ENCODE results near the gene TBCA.

The TBCA gene

GRCh38 chr5:77775790-77776553 is at the start of gene TBCA:
TBCA (minus strand) TSS chr5:77776339; CDS start chr5:77776257, 82 bp downstream.
- peaks cover 47% of the 10 kb centered on the region for H4K20me1 ChIP-seq (ENCODE audit: insufficient read depth, low read length, poor library complexity, severe bottlenecking)
- peak within 1 kb of the TSS; percentile 93 for H3K4me2 ChIP-seq (ENCODE audit: low read depth, low read length, poor library complexity, severe bottlenecking)
- no peaks in the 10 kb centered on the region for H3F3A ChIP-seq (ENCODE audit: low read depth)
- H3K9ac ChIP-seq (ENCODE audit: low read depth, low read length, poor library complexity, severe bottlenecking) = peak within 1 kb of the TSS; percentile 88
- no peaks in the 10 kb centered on the region for H3K27me3 ChIP-seq (ENCODE audit: insufficient read depth, low read length, poor library complexity, severe bottlenecking)
- no peaks in the 10 kb centered on the region for H3K36me3 ChIP-seq (ENCODE audit: insufficient read depth, low read length)
- H3K4me1 ChIP-seq (ENCODE audit: insufficient read depth, low read length, poor library complexity, severe bottlenecking) = peaks cover 51% of the 10 kb centered on the region
- no peaks in the 10 kb centered on the region for H3K9me2 ChIP-seq (replicated peaks; ENCODE audit: low read depth, low read length)
- no peaks in the 10 kb centered on the region for H3K9me3 ChIP-seq (ENCODE audit: insufficient read depth, low read depth, low read length)
- TF ChIP-seq EZH2phosphoT487 (IDR thresholded peaks at IDR 0.05; ENCODE audit: borderline replicate concordance) (no peak), CTCF (conservative IDR thresholded peaks at IDR 0.05; ENCODE audit: low read length) (0 out of 2 replicates have a peak, but pooled peaks have one; percentile 11)
- H3K4me3 ChIP-seq (ENCODE audit: low read length, poor library complexity, severe bottlenecking) = peak within 1 kb of the TSS; percentile 87
- peak within 1 kb of the TSS; percentile 95 for H2AFZ ChIP-seq (ENCODE audit: low read length)
- H3K79me2 ChIP-seq (ENCODE audit: insufficient read depth, low read length) = peaks cover 47% of the 10 kb centered on the region

GRCh38 chr5:77824981-77825380 is 48.8 kb upstream of the TBCA start:
- Histone ChIP-seq H3K36me3 (ENCODE audit: insufficient read depth, low read length) (no peaks in the 10 kb centered on the region), H3K79me2 (ENCODE audit: insufficient read depth, low read length) (no peaks in the 10 kb centered on the region), H4K20me1 (ENCODE audit: insufficient read depth, low read length, poor library complexity, severe bottlenecking) (no peaks in the 10 kb centered on the region), H3K4me2 (ENCODE audit: low read depth, low read length, poor library complexity, severe bottlenecking) (no peak overlapping the region), H3K9me2 (replicated peaks; ENCODE audit: low read depth, low read length) (no peaks in the 10 kb centered on the region), H3K27me3 (ENCODE audit: insufficient read depth, low read length, poor library complexity, severe bottlenecking) (no peaks in the 10 kb centered on the region), H2AFZ (ENCODE audit: low read length) (no peak overlapping the region), H3K9me3 (ENCODE audit: insufficient read depth, low read depth, low read length) (no peaks in the 10 kb centered on the region), H3F3A (ENCODE audit: low read depth) (no peaks in the 10 kb centered on the region), H3K4me3 (ENCODE audit: low read length, poor library complexity, severe bottlenecking) (no peak overlapping the region), H3K9ac (ENCODE audit: low read depth, low read length, poor library complexity, severe bottlenecking) (no peak overlapping the region), H3K4me1 (ENCODE audit: insufficient read depth, low read length, poor library complexity, severe bottlenecking) (no peaks in the 10 kb centered on the region)
- TF ChIP-seq CTCF (conservative IDR thresholded peaks at IDR 0.05; ENCODE audit: low read length) (no peak), EZH2phosphoT487 (IDR thresholded peaks at IDR 0.05; ENCODE audit: borderline replicate concordance) (no peak)

GRCh38 chr5:77816686-77817085 is 40.5 kb upstream of the TBCA start:
- no peak overlapping the region for H3K9ac ChIP-seq (ENCODE audit: low read depth, low read length, poor library complexity, severe bottlenecking)
- H3K27me3 ChIP-seq (ENCODE audit: insufficient read depth, low read length, poor library complexity, severe bottlenecking) = no peaks in the 10 kb centered on the region
- H3K4me3 ChIP-seq (ENCODE audit: low read length, poor library complexity, severe bottlenecking) = no peak overlapping the region
- H3K9me3 ChIP-seq (ENCODE audit: insufficient read depth, low read depth, low read length) = no peaks in the 10 kb centered on the region
- H4K20me1 ChIP-seq (ENCODE audit: insufficient read depth, low read length, poor library complexity, severe bottlenecking) = no peaks in the 10 kb centered on the region
- TF ChIP-seq EZH2phosphoT487 (IDR thresholded peaks at IDR 0.05; ENCODE audit: borderline replicate concordance) (no peak), CTCF (conservative IDR thresholded peaks at IDR 0.05; ENCODE audit: low read length) (no peak)
- H3K36me3 ChIP-seq (ENCODE audit: insufficient read depth, low read length) = no peaks in the 10 kb centered on the region
- H3K4me1 ChIP-seq (ENCODE audit: insufficient read depth, low read length, poor library complexity, severe bottlenecking) = no peaks in the 10 kb centered on the region
- H2AFZ ChIP-seq (ENCODE audit: low read length) = 0 out of 2 replicates have a peak overlapping the region, but pooled peaks have one; percentile 31
- H3K79me2 ChIP-seq (ENCODE audit: insufficient read depth, low read length) = no peaks in the 10 kb centered on the region
- no peaks in the 10 kb centered on the region for H3F3A ChIP-seq (ENCODE audit: low read depth)
- no peaks in the 10 kb centered on the region for H3K9me2 ChIP-seq (replicated peaks; ENCODE audit: low read depth, low read length)
- H3K4me2 ChIP-seq (ENCODE audit: low read depth, low read length, poor library complexity, severe bottlenecking) = no peak overlapping the region
